HAP-1 (cell line): ENCODE results near the gene CREBL2.
A peak's percentile ranks its signal among the peaks of the same experiment; 100 is the strongest.
"Not testable (repeated sequence)": the region's sequence is repeated elsewhere in the genome, so short reads cannot be mapped to it uniquely, and the experiment has no call there.

Experiments
- DNase-seq, 2 experiments: peaks; one replicate each; pipeline ENCODE4 v3.0.0-alpha.2; 2016 to 2020; ENCODE audit warnings: low spot score in 2 of 2
- H3K27me3 ChIP-seq: fragments of 250-450 bp; sonication (Bioruptor Pico); 2 replicates; pipeline ENCODE4 v1.5.1; 2020; ENCODE audit warnings: low read depth, mild to moderate bottlenecking, moderate library complexity
- H3K36me3 ChIP-seq: fragments of 250-450 bp; sonication (Bioruptor Pico); replicated peaks from 2 replicates; pipeline ENCODE4 v1.5.1; 2020; ENCODE audit warnings: mild to moderate bottlenecking
- H3K4me1 ChIP-seq: fragments of 250-450 bp; sonication (Bioruptor Pico); 2 replicates; pipeline ENCODE4 v1.5.1; 2020; ENCODE audit warnings: mild to moderate bottlenecking
- H3K4me3 ChIP-seq: fragments of 250-450 bp; sonication (Bioruptor Pico); 2 replicates; pipeline ENCODE4 v1.5.1; 2020; ENCODE audit warnings: mild to moderate bottlenecking, moderate library complexity
- H3K9me3 ChIP-seq: fragments of 250-450 bp; sonication (Bioruptor Pico); 2 replicates; pipeline ENCODE4 v1.5.1; 2020; ENCODE audit warnings: mild to moderate bottlenecking, moderate library complexity
- in situ Hi-C: fragments of 300-500 bp; cut with MboI; formaldehyde crosslinking; loops from 3 replicates; pipeline ENCODE4 v1.14.3; 2020; ENCODE audit warnings: low sequenced_read_pairs, inconsistent platforms, mixed read lengths

CREBL2 gene, protein sequence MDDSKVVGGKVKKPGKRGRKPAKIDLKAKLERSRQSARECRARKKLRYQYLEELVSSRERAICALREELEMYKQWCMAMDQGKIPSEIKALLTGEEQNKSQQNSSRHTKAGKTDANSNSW

DNA sequence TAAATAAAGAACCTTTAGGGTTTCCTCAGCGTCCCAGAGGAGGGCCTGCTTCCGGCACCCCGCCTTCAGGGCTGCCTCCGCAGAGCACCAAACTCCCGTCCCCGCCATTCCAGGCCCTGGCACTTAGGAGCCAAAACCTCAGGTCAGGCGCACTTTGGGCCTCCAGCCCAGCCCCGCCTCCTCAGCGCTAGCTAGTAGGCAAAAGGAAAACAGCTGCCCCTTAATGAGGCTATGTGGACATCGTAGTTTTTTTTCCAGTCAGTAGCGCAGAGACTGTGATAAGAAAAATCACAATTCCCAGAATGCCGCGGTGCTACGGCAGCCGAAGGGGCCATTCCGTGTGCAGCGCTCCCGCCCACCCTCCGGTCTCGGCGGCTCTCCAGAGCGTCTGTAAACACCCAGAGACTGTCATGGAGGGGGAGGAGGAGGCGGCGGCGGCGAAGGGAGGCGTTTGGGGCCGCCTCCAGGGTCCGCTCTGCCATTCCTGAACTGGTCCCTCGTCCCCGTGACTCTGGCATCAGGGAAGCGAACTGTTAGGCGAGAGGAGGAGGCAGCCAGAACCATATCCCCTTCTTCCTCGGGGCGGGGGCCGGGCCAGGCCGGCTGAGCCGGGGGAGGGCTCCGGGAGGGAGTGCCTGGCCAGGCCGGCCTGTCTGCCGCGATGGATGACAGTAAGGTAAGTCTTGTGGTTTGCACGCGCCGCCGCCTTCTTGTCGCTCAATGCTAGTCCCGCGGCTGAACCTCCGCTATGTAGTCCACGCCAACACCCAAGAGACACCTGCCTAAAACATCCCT is at the start of gene CREBL2:
TSS of gene CREBL2 (plus strand) at position 365 of the 795 bp plus-strand sequence. CDS start at position 662, 297 bp downstream.
- peak within 1 kb of the TSS; percentile 68 for H3K4me3 ChIP-seq
- H3K9me3 ChIP-seq, result no peaks in the 10 kb centered on the region
- no peaks in the 10 kb centered on the region for H3K27me3 ChIP-seq
- DNase-seq, result peak; percentile 92 to 95
- in situ Hi-C loops, result no loop called here
- peaks cover 29% of the 10 kb centered on the region for H3K4me1 ChIP-seq
- H3K36me3 ChIP-seq, result no peaks in the 10 kb centered on the region

DNA sequence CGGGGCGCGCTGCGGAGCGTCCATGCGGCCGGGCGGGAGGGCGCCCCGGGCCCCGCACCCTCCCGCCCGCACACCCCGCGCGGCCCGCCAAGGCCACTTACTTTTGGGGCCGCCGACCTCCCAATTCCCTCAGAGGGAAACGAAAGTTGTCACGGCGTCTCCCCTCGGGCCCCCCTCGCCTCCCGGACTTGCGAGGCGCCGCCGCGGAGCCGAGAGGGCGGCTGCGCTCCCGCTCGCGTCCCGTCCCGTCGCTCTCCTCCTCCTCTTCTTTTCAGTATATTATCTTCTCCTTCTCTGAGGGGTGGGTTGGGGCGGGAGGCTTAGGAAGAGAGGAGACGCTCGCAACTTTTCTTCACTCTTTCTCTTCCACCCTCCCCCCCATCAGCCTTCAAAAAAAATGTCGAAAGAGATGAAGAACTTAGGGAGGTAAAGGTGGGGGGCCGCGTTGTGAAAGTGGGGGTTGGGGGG is 49.6 kb upstream of the CREBL2 start:
- in situ Hi-C loops, result no loop called here
- peak in 1 of 2 experiments; percentile 39 for DNase-seq
- Histone ChIP-seq H3K9me3 (peaks cover 3% of the 10 kb centered on the region; the same call in 1 of the 2 replicates), H3K4me1 (peaks cover 34% of the 10 kb centered on the region), H3K27me3 (no peaks in the 10 kb centered on the region), H3K4me3 (peak overlapping the region; percentile 64), H3K36me3 (no peaks in the 10 kb centered on the region)

DNA sequence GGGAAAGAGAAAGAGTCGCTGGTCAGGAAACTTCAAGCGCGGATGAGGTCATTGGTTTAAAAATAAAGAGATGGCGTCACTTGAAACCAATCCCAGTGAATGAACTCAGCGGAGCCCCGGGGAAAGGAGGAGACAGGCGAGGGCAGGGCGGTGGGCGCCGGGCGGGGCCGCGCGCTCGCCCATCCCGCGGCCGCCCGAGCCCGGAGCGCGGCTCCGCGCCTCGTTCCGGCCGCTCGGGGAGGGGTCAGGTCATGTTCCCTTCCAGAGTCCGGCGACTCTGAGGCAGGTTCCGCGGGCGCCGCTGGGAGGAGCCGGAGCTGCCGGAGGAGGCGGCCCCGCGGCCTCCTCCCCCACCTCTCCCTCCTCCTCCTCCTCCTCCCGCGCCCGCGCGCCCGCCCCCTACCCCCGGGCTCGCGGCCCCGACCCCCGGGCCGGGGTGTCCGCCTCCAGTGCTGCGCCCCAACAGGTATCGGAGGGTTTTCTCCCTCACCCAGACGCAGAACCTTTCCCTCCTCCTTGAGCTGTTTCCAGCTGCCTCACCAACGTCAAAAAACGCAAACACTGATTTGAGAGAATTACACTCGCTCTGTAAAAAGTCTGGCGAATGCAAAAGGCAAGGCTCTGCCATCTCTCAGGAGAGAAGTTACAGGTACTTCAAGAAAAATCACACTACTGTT is 49.0 kb upstream of the CREBL2 start, which contains the start of gene DUSP16:
TSS of gene DUSP16 (minus strand) at position 279 of the 677 bp plus-strand sequence. CDS start 41,765 bp downstream, outside the sequence.
- H3K27me3 ChIP-seq, result no peaks in the 10 kb centered on the region
- DNase-seq, result peak; percentile 92 to 93
- H3K36me3 ChIP-seq, result no peaks in the 10 kb centered on the region
- H3K9me3 ChIP-seq, result peaks cover 3% of the 10 kb centered on the region; the same call in 1 of the 2 replicates
- in situ Hi-C loops, result no loop called here
- peak within 1 kb of the TSS; percentile 64 for H3K4me3 ChIP-seq
- peaks cover 28% of the 10 kb centered on the region for H3K4me1 ChIP-seq

DNA sequence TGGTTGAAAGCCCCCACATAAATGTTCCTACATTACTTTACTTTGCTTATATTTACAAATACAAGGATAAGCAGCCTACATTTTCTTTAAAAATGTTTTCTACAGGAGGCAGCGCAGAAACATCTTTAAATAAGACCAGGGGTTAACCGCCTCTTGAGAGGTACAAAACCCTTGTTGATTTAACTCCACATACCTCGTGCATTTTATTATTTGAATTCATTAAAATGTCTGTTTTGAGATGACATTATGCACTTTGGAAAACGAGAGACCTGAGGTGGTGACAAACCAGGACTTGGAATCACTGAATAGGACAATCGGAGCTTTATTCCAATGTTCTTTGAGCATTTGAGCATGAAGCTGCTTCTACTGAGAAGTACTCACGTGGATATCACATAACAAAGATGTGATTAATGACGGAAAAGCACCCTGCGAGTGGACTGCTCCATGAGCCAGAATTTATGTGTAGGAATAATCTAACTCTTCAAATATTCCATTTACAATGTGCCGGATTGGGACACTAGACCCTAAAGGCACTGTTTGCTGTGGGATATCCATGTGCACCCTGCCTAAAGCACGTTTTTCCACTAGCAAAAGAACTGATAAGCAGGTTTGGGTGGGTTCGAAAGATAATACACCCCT is 48.3 kb upstream of the CREBL2 start:
- in situ Hi-C loops, result no loop called here
- DNase-seq, result no peak
- Histone ChIP-seq H3K9me3 (peaks cover 3% of the 10 kb centered on the region; the same call in 1 of the 2 replicates), H3K4me1 (peaks cover 23% of the 10 kb centered on the region), H3K27me3 (no peaks in the 10 kb centered on the region), H3K36me3 (no peaks in the 10 kb centered on the region), H3K4me3 (peak overlapping the region; percentile 27)

DNA sequence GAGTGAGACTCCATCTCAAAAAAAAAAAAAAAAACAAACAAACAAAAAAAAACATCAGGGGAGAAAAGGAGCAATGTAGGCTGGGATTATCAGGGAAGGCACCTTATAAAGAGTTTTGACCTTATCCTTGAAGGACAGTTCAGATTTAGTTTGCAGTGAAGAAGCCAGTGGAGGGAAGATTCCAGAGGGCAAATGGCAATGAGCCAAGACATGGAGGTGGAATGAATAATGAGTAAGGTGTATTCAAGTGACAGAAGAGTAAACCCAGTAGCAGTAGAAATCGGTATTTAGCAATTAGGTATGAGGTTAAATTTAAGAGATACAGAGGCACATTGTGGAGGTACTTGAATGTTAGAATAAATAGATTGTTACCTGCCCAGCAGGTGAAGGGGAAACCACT is 46.8 kb upstream of the CREBL2 start:
- no peak overlapping the region for H3K4me3 ChIP-seq
- H3K27me3 ChIP-seq, result no peaks in the 10 kb centered on the region
- in situ Hi-C loops, result no loop called here
- H3K9me3 ChIP-seq, result peaks cover 3% of the 10 kb centered on the region; the same call in 1 of the 2 replicates
- H3K4me1 ChIP-seq, result peaks cover 8% of the 10 kb centered on the region
- no peak for DNase-seq
- no peaks in the 10 kb centered on the region for H3K36me3 ChIP-seq

DNA sequence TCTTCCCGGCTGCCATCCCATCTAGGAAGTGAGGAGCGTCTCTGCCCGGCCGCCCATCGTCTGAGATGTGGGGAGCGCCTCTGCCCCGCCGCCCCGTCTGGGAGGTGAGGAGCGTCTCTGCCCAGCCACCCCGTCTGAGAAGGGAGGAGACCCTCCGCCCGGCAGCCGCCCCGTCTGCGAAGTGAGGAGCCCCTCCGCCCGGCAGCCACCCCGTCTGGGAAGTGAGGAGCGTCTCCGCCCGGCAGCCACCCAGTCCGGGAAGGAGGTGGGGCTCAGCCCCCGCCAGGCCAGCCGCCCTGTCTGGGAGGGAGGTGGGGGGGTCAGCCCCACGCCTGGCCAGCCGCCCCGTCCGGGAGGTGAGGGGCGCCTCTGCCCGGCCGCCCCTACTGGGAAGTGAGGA is 45.7 kb upstream of the CREBL2 start:
- in situ Hi-C loops, H3K4me3 ChIP-seq, DNase-seq, H3K9me3 ChIP-seq, H3K36me3 ChIP-seq, H3K27me3 ChIP-seq, H3K4me1 ChIP-seq: not testable (repeated sequence)

DNA sequence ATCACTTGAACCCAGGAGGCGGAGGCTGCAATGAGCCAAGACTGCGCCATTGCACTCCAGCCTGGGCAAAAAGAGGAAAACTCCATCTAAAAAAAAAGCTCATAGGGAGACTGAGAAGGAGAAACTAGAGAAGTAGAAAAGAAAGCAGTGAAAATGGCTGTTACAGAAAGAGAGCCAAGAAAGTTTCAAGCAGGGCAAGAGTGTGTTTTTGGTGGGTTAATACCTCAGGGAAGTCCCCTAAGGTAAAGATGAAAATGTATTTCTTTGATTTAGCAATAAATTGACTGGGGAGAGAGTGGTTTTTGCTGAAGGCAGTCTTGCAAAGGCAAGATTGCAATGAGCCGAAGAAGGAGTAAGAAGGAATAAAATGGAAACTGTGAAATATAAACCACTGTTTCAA is 39.0 kb upstream of the CREBL2 start:
- H3K4me1 ChIP-seq, result peaks cover 14% of the 10 kb centered on the region
- H3K9me3 ChIP-seq, result no peaks in the 10 kb centered on the region
- H3K27me3 ChIP-seq, result no peaks in the 10 kb centered on the region
- DNase-seq, result no peak
- no peak overlapping the region for H3K4me3 ChIP-seq
- H3K36me3 ChIP-seq, result no peaks in the 10 kb centered on the region
- in situ Hi-C loops, result no loop called here

DNA sequence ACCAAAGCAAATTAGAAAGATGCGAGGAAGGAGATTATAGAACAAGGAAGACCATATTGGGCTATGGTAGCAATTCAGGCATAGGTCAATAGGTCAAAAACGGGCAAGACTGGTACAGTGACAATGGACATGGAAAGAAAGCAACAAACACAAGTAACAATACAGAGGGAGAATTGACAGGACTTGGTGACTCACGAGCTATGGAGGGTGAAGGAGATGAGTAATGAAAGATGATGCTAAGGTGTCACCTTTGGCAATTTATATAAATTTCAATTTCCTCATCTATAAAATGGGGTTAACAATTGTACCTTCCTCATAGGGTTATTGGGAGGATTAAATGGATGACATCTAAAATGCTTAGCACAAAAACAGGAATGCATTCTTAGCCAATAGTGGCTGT is 33.9 kb upstream of the CREBL2 start:
- no peak for DNase-seq
- Histone ChIP-seq H3K36me3 (no peaks in the 10 kb centered on the region), H3K4me1 (peaks cover 15% of the 10 kb centered on the region), H3K27me3 (no peaks in the 10 kb centered on the region), H3K4me3 (no peak overlapping the region), H3K9me3 (no peaks in the 10 kb centered on the region)
- in situ Hi-C loops, result no loop called here

DNA sequence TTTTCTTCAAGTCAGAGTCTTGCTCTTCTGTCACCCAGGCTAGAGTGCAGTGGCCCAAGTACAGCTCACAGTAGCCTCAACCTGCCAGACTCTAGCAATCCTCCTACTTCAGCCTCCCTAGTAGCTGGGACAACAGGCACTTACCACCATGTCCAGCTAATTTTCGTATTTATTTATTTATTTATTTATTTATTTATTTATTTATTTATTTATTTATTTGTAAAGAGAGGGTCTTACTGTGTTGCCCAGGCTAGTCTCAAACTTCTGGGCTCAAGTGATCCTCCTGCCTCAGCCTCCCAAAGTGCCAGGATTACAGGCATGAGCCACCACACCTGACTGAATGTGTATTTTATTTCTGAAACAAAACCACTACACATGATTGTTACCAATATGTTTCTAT is 31.0 kb upstream of the CREBL2 start:
- H3K4me1 ChIP-seq, result peaks cover 15% of the 10 kb centered on the region
- H3K36me3 ChIP-seq, H3K9me3 ChIP-seq, DNase-seq, H3K4me3 ChIP-seq, H3K27me3 ChIP-seq, in situ Hi-C loops: not testable (repeated sequence)

DNA sequence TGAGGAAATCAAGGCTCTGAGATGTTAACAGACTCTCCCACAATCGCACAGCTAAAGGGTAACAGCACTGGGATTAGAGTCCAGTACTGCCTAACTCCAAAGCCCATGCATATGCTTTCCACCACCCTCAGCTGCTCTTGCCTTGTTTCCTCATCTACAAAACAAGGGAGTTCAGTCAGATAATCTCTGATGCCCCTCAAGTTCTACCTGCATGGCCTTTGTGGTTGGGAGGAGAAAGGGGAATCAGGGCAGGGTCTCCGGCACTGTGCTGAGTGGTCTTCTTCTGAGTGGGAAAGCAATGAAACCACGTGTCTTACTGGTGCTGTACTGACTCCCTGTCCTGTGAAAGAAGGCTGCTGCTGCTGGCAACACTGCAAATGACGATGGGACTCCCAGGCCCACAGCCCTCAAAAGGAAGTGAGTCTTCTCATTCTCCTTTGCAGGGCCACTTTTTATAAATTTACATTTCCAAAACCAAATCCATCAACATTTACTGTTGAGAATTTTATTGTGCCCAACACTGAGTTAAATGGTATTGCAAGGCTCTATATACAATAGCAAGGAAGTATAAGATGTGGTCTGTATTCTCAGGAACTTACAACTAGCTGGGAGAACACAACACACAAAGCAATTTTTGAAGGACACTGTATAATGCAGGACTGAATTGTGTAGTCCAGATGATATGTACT is 29.3 kb upstream of the CREBL2 start:
- H3K27me3 ChIP-seq, result no peaks in the 10 kb centered on the region
- H3K4me3 ChIP-seq, result no peak overlapping the region
- peaks cover 4% of the 10 kb centered on the region for H3K4me1 ChIP-seq
- no peaks in the 10 kb centered on the region; the same call in 1 of the 2 replicates for H3K9me3 ChIP-seq
- in situ Hi-C loops, result no loop called here
- H3K36me3 ChIP-seq, result no peaks in the 10 kb centered on the region
- DNase-seq, result no peak

DNA sequence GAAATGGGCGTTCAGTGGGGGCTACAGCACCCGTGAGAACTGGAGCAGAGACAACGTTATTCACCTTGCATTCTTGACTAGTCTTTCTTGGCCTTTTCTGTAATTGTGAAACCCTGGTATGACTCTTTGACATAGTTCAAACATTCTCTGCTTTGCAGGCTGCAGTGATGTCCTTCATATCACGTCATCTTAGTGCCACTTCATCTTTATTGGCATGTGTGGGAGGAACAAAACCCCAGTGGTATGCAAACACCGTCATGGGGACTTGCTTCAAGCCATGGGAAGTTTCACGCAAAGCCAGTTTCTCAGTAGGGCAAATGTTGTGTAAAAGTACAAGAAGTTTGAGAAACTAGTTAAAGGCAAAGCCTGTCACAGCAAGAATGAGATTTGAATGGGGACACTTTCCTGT is 28.8 kb upstream of the CREBL2 start:
- no peak overlapping the region for H3K4me3 ChIP-seq
- no peaks in the 10 kb centered on the region for H3K36me3 ChIP-seq
- H3K27me3 ChIP-seq, result no peaks in the 10 kb centered on the region
- no peak for DNase-seq
- H3K4me1 ChIP-seq, result no peaks in the 10 kb centered on the region; the same call in 1 of the 2 replicates
- in situ Hi-C loops, result no loop called here
- no peaks in the 10 kb centered on the region; the same call in 1 of the 2 replicates for H3K9me3 ChIP-seq

DNA sequence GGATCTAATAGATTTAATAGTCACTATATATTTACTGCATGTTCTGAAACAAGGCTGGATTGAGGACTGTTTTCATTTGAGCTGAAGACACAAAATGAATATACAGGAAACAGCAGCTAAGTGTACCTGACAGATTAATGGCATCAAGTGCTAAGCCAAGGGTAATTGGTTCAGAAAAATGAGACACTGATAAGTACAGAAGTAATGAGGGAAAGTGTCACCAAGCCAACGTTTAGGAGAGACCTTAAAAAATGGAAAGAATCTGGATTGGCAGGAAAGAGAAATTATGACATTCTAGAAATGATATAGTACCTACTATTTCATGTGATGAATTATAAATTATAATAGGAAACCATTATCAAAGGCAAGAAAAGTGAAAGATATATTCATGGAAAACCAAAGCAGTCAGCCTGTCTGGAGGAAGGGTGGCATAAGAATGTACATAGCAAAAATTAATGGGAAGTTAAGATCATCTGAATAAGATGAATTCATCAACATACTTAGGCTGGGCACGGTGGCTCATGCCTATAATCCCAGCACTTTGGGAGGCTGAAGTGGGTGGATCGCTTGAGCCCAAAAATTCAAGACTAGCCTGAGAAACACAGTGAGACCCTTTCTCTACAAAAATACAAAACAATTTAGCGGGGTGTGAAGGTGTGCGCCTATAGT is 28.0 kb upstream of the CREBL2 start:
- Histone ChIP-seq H3K27me3 (no peaks in the 10 kb centered on the region), H3K9me3 (no peaks in the 10 kb centered on the region; the same call in 1 of the 2 replicates), H3K4me3 (no peak overlapping the region), H3K36me3 (no peaks in the 10 kb centered on the region), H3K4me1 (no peaks in the 10 kb centered on the region; the same call in 1 of the 2 replicates)
- in situ Hi-C loops, result no loop called here
- DNase-seq, result no peak
